ENCODE data around the gene CAPZB. TPM values are rescaled to one million over a fixed set of nuclear protein-coding genes. Genes with fewer than 3 reads are reported as not detected.

CAPZB gene
- total RNA-seq, 3 donors from 2014 or later (not counting 1 experiment from before 2014, with no cell fraction given): 369 to 393 (median 375) TPM

- Histone ChIP-seq H3K4me1 (ENCODE audit: control insufficient read depth, insufficient read depth, low read length) (peaks cover 9% of the 10 kb centered on the region), H3K4me3 (ENCODE audit: low read length) (no peak overlapping the region), H3K27me3 (ENCODE audit: control insufficient read depth, insufficient read depth, low read length) (no peaks in the 10 kb centered on the region), H3K27ac (ENCODE audit: low read length) (no peak overlapping the region), H3K9me3 (ENCODE audit: control insufficient read depth, insufficient read depth, low read length) (no peaks in the 10 kb centered on the region), H3K36me3 (ENCODE audit: control insufficient read depth, insufficient read depth, low read length) (peaks cover 28% of the 10 kb centered on the region)
- Mint-ChIP-seq H3K27ac (peak overlapping the region; percentile 43 to 69), H3K27me3 (ENCODE audit: low read depth in 2 of 2) (no peaks in the 10 kb centered on the region), H3K9me3 (no peaks in the 10 kb centered on the region), H3K4me3 (peak overlapping the region; percentile 9), H3K4me1 (peaks cover 38 to 42% of the 10 kb centered on the region in 2 donors), H3K36me3 (no peaks in the 10 kb centered on the region)
- DNase-seq (no peak), ATAC-seq (peak; percentile 34 to 40 (median 39))
- 49% methylated on average over 11 of the region's 11 CpGs for WGBS (ENCODE audit: insufficient coverage)
- intact Hi-C loops (cut with micrococcal nuclease): no loop called here
- no peak for TF ChIP-seq CTCF (IDR thresholded peaks at IDR 0.05)
Measured at GRCh38 chr1:19359357-19359756, 126.0 kb downstream of the CAPZB start.

DNA sequence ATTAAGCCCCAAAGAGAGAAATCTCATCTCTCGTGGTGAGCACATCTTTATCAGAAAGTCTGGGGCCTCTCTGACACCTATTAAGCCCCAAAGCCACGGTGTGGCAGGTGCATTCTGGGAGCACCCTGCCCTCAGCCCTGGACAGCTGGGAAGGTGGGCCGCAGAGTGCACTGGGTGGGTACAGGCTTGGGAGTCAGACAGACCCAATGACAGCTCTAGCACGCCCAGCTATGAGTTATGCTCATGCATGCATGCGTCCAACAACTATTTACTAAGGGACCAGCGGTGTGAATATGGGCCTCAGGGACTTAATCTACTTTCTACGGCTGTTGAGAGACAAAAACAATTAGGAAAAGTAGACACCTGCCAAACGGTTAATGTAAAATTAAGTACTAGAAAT is 126.6 kb downstream of the CAPZB start:
- no peak for TF ChIP-seq CTCF (IDR thresholded peaks at IDR 0.05)
- Mint-ChIP-seq H3K4me3 (no peak overlapping the region), H3K36me3 (no peaks in the 10 kb centered on the region), H3K4me1 (peaks cover 36 to 41% of the 10 kb centered on the region in 2 donors), H3K27me3 (ENCODE audit: low read depth in 2 of 2) (no peaks in the 10 kb centered on the region), H3K27ac (peak overlapping the region; percentile 29 to 36), H3K9me3 (no peaks in the 10 kb centered on the region)
- no peak overlapping the region for H3K4me3 ChIP-seq (ENCODE audit: low read length)
- DNase-seq (no peak), ATAC-seq (peak in 1 of 3 donors; percentile 29)
- intact Hi-C loops (cut with micrococcal nuclease): no loop called here
- 85% methylated on average over 6 of the region's 8 CpGs for WGBS (ENCODE audit: insufficient coverage)
- no peaks in the 10 kb centered on the region for H3K27me3 ChIP-seq (ENCODE audit: control insufficient read depth, insufficient read depth, low read length)
- peaks cover 34% of the 10 kb centered on the region for H3K36me3 ChIP-seq (ENCODE audit: control insufficient read depth, insufficient read depth, low read length)
- H3K9me3 ChIP-seq (ENCODE audit: control insufficient read depth, insufficient read depth, low read length): no peaks in the 10 kb centered on the region
- H3K4me1 ChIP-seq (ENCODE audit: control insufficient read depth, insufficient read depth, low read length): peaks cover 9% of the 10 kb centered on the region
- no peak overlapping the region for H3K27ac ChIP-seq (ENCODE audit: low read length)

DNA sequence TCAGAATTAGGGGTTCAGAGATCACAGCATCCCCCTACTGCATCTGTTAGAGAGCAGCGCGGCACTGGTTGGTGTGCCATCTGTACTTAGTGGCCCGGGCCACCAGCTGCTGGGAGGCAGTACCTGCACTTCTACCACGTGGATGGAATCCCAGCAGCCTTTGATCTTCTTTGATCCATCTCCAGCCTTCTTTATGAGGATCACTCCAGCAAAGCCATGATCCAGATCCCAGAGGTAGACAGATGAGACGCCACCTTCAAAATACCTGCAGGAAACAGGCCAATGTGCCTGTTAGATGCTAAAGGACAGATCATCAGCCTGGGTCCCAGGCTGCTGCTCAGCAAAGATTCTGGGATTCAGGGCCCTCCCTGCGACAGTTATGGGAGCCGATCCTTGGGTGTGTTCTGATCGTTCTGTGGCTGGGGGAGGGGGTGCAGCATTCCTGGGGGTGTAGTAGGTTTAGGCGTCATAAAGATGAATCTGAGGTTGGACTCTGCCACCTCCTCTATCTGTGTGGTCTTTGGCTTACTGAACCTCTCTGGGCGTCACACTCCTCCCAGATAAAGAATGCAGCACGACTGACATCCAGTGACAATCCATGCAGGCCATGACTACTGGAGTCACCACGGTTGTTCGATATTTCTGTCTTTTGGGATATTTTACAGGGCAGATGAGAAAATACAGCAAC is 127.9 kb downstream of the CAPZB start:
- ATAC-seq (no peak), DNase-seq (no peak)
- Mint-ChIP-seq H3K4me3 (no peak overlapping the region), H3K4me1 (peaks cover 36 to 38% of the 10 kb centered on the region in 2 donors), H3K36me3 (no peaks in the 10 kb centered on the region), H3K27me3 (ENCODE audit: low read depth in 2 of 2) (no peaks in the 10 kb centered on the region), H3K9me3 (no peaks in the 10 kb centered on the region), H3K27ac (peak overlapping the region in 1 of 2 donors; percentile 36)
- WGBS (ENCODE audit: insufficient coverage): 97% methylated on average over 13 of the region's 13 CpGs
- no peak for TF ChIP-seq CTCF (IDR thresholded peaks at IDR 0.05)
- Histone ChIP-seq H3K36me3 (ENCODE audit: control insufficient read depth, insufficient read depth, low read length) (peaks cover 46% of the 10 kb centered on the region), H3K9me3 (ENCODE audit: control insufficient read depth, insufficient read depth, low read length) (no peaks in the 10 kb centered on the region), H3K4me3 (ENCODE audit: low read length) (no peak overlapping the region), H3K27ac (ENCODE audit: low read length) (no peak overlapping the region), H3K27me3 (ENCODE audit: control insufficient read depth, insufficient read depth, low read length) (no peaks in the 10 kb centered on the region), H3K4me1 (ENCODE audit: control insufficient read depth, insufficient read depth, low read length) (peaks cover 9% of the 10 kb centered on the region)
- intact Hi-C loops (cut with micrococcal nuclease): no loop called here

DNA sequence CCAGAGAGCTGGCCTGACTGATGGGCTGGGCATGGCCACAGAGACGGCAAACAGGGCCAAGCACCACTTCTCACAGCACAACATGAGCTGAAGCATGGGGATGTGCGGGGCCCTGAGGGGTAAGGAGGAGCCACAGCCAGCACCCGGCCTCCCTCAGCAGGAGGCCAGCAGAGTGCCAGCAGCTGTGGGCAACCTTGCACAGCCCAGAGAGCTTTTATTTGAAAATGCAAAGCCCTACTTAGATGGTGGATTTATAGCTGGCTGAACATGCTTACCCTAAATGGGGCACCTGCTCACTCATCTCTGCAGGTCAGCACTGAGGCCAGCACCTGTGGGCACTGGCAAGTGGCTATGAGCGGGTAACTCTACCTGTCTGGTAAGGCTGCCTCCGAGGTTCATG is 129.1 kb downstream of the CAPZB start:
- TF ChIP-seq CTCF (IDR thresholded peaks at IDR 0.05): no peak
- Mint-ChIP-seq H3K27ac (no peak overlapping the region), H3K36me3 (no peaks in the 10 kb centered on the region), H3K9me3 (no peaks in the 10 kb centered on the region), H3K4me3 (no peak overlapping the region), H3K4me1 (peaks cover 31 to 33% of the 10 kb centered on the region in 2 donors), H3K27me3 (ENCODE audit: low read depth in 2 of 2) (no peaks in the 10 kb centered on the region)
- no peak overlapping the region for H3K27ac ChIP-seq (ENCODE audit: low read length)
- ATAC-seq (no peak), DNase-seq (no peak)
- 94% methylated on average over 5 of the region's 5 CpGs for WGBS (ENCODE audit: insufficient coverage)
- no peaks in the 10 kb centered on the region for H3K27me3 ChIP-seq (ENCODE audit: control insufficient read depth, insufficient read depth, low read length)
- peaks cover 9% of the 10 kb centered on the region for H3K4me1 ChIP-seq (ENCODE audit: control insufficient read depth, insufficient read depth, low read length)
- no peaks in the 10 kb centered on the region for H3K9me3 ChIP-seq (ENCODE audit: control insufficient read depth, insufficient read depth, low read length)
- intact Hi-C loops (cut with micrococcal nuclease): no loop called here
- no peak overlapping the region for H3K4me3 ChIP-seq (ENCODE audit: low read length)
- peaks cover 53% of the 10 kb centered on the region for H3K36me3 ChIP-seq (ENCODE audit: control insufficient read depth, insufficient read depth, low read length)
